Measurements from ENCODE around the gene PLXNA2.

DNA sequence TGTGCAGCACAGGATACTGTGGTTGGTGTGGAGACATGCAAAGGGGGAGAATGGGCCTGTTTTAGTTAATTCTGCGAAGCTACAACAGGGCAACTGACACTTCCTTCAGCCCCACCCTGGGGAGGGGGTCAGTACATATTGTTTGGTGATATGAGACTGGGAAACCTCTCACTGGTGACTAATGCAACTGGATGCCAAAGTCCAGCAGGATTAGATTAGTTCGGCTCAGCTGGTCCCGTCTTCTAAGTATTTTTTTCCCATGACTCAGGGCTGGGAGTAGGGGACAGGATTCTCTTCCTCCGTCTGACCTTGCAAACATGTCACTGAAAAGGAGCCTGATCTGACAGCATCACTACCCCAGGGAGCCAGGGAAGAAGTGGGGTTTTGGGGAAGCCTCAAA lies 43.0 kb downstream of the PLXNA2 start:
- TF ChIP-seq, protein P1, sequence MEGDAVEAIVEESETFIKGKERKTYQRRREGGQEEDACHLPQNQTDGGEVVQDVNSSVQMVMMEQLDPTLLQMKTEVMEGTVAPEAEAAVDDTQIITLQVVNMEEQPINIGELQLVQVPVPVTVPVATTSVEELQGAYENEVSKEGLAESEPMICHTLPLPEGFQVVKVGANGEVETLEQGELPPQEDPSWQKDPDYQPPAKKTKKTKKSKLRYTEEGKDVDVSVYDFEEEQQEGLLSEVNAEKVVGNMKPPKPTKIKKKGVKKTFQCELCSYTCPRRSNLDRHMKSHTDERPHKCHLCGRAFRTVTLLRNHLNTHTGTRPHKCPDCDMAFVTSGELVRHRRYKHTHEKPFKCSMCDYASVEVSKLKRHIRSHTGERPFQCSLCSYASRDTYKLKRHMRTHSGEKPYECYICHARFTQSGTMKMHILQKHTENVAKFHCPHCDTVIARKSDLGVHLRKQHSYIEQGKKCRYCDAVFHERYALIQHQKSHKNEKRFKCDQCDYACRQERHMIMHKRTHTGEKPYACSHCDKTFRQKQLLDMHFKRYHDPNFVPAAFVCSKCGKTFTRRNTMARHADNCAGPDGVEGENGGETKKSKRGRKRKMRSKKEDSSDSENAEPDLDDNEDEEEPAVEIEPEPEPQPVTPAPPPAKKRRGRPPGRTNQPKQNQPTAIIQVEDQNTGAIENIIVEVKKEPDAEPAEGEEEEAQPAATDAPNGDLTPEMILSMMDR (IDR thresholded peaks at IDR 0.05), result no peak
- no peak for TF ChIP-seq EP300 (IDR thresholded peaks at IDR 0.05)
- peak in 1 of 4 donors; percentile 37 for TF ChIP-seq POLR2AphosphoS5 (IDR thresholded peaks at IDR 0.05)
- TF ChIP-seq POLR2A (IDR thresholded peaks at IDR 0.05), result no peak
